Stimulated activated CD8-positive, alpha-beta memory T cell treated with anti-CD3 and anti-CD28 coated beads, Interleukin-4, amount 100 ng/mL, for 24 hours (primary cell): ENCODE results near the gene COL27A1.
"Not testable (repeated sequence)": the region's sequence is repeated elsewhere in the genome, so short reads cannot be mapped to it uniquely, and the experiment has no call there.

ENCODE experiments used
- DNase-seq: peaks from one replicate; pipeline ENCODE4 v3.0.0-alpha.2; 2020; ENCODE audit warnings: low read depth

The COL27A1 gene

DNA sequence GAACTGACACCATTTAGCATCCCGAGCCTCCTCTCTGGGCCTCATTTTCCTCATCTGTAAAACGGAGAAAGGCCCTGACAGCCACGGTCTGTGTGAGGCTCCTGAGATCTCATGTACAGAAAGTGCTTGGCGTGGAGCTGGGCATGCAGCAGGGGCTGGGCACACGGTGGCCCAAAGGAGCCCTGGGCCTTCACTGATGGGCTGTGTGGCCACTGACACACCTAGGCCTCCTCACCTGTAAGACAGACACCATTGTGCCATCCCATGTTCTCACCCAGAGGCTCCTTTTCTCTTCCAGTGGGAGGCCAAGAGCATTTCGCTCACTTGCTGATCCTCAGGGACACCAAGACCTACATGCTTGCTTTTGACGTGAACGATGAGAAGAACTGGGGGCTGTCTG lies 169.2 kb downstream of the COL27A1 start:
- DNase-seq = no peak

- not testable (repeated sequence) for DNase-seq
These were observed 169.6 kb downstream of the COL27A1 start for GRCh38 chr9:114324965-114325364.

GRCh38 chr9:114325684-114326254 lies 170.4 kb downstream of the COL27A1 start:
- not testable (repeated sequence) for DNase-seq

DNA sequence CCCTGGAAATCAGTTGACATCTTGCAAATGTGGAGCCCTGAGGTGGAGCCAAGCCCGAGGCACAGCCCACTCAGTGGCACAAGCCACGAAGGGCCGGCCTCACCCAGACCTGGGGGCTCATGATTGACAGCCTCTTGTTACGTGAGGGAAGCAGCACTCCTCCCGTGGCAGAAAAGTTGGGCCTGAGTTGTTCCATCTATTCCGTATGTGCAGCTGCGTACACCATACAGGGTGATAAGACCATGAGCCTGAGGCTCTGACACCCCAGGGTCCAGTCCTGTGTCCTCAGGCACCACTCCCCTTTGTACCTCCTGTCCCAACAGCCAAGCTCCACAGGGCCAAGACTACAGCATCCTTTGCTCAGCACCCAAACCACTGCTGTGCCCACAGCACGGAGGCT lies 172.4 kb downstream of the COL27A1 start:
- no peak for DNase-seq

GRCh38 chr9:114328357-114328820 lies 173.1 kb downstream of the COL27A1 start:
- not testable (repeated sequence) for DNase-seq

DNA sequence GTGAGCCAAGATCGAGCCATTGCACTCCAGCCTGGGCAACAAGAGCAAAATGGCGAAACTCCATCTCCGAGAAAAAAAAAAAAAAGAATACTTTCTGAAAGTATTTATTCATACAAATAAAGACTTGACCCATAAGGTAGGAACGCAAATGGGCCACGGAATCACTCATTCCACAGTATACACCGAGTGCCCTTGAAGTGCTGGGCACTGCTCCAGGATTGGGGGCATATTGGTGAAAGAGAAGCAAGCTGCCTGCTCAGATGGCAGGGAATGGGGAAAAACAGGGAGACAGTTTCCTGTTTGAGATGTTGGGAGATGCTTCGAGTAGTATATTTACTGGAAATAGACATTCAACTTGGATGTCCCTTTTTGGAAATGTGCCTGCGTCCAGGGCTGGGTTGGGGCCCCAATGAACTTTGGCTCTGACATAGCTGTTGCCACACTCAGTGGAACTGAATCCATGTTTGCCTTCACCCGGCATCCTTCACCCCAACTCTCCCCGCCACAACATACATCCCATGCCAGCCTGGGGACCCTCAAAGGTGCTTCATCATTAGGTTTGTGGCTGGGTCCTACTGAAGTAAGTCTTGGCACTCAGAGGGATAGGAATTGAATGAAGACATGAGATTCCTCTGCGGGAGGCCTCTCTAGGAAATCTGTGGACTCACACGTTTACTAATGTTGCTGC lies 173.7 kb downstream of the COL27A1 start:
- DNase-seq = not testable (repeated sequence)

DNA sequence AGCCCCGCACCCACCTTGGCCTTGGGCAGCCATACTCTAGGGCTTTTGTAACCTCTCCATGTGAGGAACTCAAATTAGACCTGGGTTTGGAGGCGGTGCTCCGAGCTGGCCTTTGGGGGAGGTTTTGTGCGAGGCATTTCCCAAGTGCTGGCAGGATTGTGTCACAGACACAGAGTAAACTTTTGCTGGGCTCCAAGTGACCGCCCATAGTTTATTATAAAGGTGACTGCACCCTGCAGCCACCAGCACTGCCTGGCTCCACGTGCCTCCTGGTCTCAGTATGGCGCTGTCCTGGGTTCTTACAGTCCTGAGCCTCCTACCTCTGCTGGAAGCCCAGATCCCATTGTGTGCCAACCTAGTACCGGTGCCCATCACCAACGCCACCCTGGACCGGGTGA lies 174.3 kb downstream of the COL27A1 start, which contains the start of gene ORM2:
Gene ORM2, plus strand, starts transcription at position 245 of the 398 bp plus-strand sequence. Its CDS starts 36 bp downstream, at position 281.
- not testable (repeated sequence) for DNase-seq

GRCh38 chr9:114330636-114331035 lies 175.3 kb downstream of the COL27A1 start:
- DNase-seq = no peak

DNA sequence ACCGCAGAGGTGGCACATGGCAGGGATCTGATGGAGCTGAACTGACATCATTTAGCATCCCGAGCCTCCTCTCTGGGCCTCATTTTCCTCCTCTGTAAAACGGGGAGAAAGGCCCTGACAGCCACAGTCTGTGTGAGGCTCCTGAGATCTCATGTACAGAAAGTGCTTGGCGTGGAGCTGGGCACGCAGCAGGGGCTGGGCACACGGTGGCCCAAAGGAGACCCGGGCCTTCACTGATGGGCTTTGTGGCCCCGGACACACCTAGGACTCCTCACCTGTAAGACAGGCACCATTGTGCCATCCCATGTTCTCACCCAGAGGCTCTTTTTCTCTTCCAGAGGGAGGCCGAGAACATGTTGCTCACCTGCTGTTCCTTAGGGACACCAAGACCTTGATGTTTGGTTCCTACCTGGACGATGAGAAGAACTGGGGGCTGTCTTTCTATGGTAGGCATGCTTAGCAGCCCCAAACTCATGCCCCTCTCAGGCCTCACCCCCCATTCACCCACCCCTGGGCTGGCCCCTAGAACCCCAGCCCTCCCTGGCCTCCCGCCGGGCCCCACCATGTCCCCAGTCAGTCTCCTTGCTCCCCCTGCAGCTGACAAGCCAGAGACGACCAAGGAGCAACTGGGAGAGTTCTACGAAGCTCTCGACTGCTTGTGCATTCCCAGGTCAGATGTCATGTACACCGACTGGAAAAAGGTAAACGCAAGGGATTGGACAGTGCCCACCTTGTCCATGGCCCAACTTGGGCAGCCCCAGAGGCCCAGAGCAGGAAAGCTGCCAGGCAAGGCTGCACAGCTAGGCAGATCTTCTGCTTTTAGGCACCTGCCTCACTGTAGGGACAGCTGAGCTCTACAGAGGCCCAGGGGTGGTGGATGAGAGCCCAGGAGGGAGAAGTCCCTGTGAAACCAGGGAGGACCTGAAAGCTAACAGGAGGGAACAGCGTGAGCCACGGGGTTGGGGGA lies 176.2 kb downstream of the COL27A1 start:
- not testable (repeated sequence) for DNase-seq

GRCh38 chr9:114332474-114333040 lies 177.2 kb downstream of the COL27A1 start:
- not testable (repeated sequence) for DNase-seq

- not testable (repeated sequence) for DNase-seq
These were observed 178.4 kb downstream of the COL27A1 start for GRCh38 chr9:114333718-114334117.

GRCh38 chr9:114334490-114334889 lies 179.2 kb downstream of the COL27A1 start:
- DNase-seq = no peak

DNA sequence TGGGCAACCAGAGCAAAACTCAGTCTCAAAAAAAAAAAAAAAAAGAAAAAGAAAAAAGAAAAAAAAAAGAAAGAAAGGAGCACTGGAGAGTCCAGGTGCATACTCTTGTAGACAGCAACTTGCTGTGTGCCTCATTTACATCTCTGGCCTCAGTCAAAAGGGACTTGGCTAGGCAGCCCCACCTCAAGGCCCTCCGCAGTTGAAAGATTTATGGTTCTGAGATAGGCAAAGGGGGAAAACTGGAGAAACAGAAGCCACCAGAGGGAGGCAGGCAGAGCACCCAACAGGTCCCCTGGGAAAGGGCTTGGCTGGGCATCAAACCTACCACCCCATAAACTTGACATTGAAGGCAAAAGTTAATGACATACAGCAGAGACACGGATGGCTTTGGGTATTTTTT lies 180.4 kb downstream of the COL27A1 start:
- DNase-seq = no peak

GRCh38 chr9:114336157-114336556 lies 180.8 kb downstream of the COL27A1 start:
- no peak for DNase-seq

GRCh38 chr9:114336699-114337395 lies 181.5 kb downstream of the COL27A1 start:
- DNase-seq = no peak

GRCh38 chr9:114338187-114338586 lies 182.8 kb downstream of the COL27A1 start:
- no peak for DNase-seq

- DNase-seq = peak; percentile 50
These were observed 184.0 kb downstream of the COL27A1 start for GRCh38 chr9:114339130-114339908.

- DNase-seq = no peak
These were observed 186.0 kb downstream of the COL27A1 start for GRCh38 chr9:114341152-114341830.

DNA sequence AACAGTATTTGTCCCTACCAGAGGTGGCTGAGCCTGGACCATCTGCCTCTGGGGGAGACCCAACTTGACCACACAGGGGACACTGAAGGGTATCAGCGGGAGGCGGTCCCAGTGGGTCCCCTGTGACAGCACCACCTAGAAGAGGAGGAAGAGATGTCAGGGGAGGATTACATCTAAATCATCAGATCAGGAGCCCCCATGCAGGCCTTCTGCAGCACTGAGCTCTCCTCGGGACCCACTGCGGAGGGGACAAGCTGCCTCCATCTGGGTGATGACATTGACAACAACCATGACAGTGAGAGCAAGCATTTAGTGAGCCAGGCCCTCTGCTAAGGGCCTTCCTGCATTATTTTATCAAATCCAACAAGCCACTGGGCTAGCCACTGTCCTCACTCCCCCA lies 186.7 kb downstream of the COL27A1 start:
- no peak for DNase-seq
